ENCODE results near the gene RBPJ. TPM values are rescaled to one million over a fixed set of nuclear protein-coding genes. Genes with fewer than 3 reads are reported as not detected.
A peak's percentile ranks its signal among the peaks of the same experiment; 100 is the strongest.

Gene RBPJ
- total RNA-seq, 1 experiment from 2014 or later = 33.7 TPM

- ATAC-seq = no peak
- H3K27me3 ChIP-seq (ENCODE audit: control insufficient read depth, insufficient read depth, low read length) = no peaks in the 10 kb centered on the region
- TF ChIP-seq POLR2AphosphoS5 (IDR thresholded peaks at IDR 0.05; ENCODE audit: low read depth, low read length) (no peak), SIN3A (IDR thresholded peaks at IDR 0.05; ENCODE audit: borderline replicate concordance, insufficient read depth, low read depth, low read length) (no peak), CTCF (IDR thresholded peaks at IDR 0.05) (no peak), TCF7L2 (IDR thresholded peaks at IDR 0.05; ENCODE audit: low read depth, low read length) (no peak), REST (IDR thresholded peaks at IDR 0.05; ENCODE audit: insufficient read depth in 1 of 2, low read depth in 2 of 2, low read length in 1 of 2) (no peak)
- BruUV-seq (replicated peaks) = no TSS peak
- H3K36me3 ChIP-seq (ENCODE audit: control insufficient read depth, insufficient read depth, low read length) = no peaks in the 10 kb centered on the region
- DNase-seq (ENCODE audit: low read depth, low spot score) = no peak
- in situ Hi-C loops (cut with HindIII; ENCODE audit: low pct_unique_long_range_greater_than_20kb, low sequenced_read_pairs) = no loop called here
- intact Hi-C loops (cut with micrococcal nuclease; ENCODE audit: unreplicated experiment) = no loop called here
- POLR2A ChIA-PET = interaction anchor here (0.6 kb wide), 1 partner anchor 36 kb away, joined by 7 read pairs; no protein-coding TSS in a partner anchor
- CTCF ChIA-PET = interaction anchor here (0.5 to 0.7 kb wide), 3 partner anchors 378 to 470 kb away, joined by 3 to 4 read pairs (median 4); no protein-coding TSS in a partner anchor
- no peaks in the 10 kb centered on the region for H3K4me1 ChIP-seq (ENCODE audit: control insufficient read depth, insufficient read depth, low read length)
- H3K4me3 ChIP-seq (ENCODE audit: low read depth in 2 of 2, low read length in 2 of 2) = no peak overlapping the region
- H3K27ac ChIP-seq (ENCODE audit: low read length) = no peak overlapping the region
- H3K9me3 ChIP-seq (ENCODE audit: control insufficient read depth, insufficient read depth, low read depth, low read length) = no peaks in the 10 kb centered on the region
Observed at GRCh38 chr4:26458157-26458561, 137.3 kb downstream of the RBPJ start.

- peak; percentile 20 for DNase-seq (ENCODE audit: low read depth, low spot score)
- no peaks in the 10 kb centered on the region for H3K9me3 ChIP-seq (ENCODE audit: control insufficient read depth, insufficient read depth, low read depth, low read length)
- peak overlapping the region in 1 of 2 experiments; percentile 30; a peak in 1 of 4 replicates for H3K4me3 ChIP-seq (ENCODE audit: low read depth in 2 of 2, low read length in 2 of 2)
- no peak for TF ChIP-seq POLR2AphosphoS5 (IDR thresholded peaks at IDR 0.05; ENCODE audit: low read depth, low read length)
- TF ChIP-seq SIN3A (IDR thresholded peaks at IDR 0.05; ENCODE audit: borderline replicate concordance, insufficient read depth, low read depth, low read length) = no peak
- TF ChIP-seq TCF7L2 (IDR thresholded peaks at IDR 0.05; ENCODE audit: low read depth, low read length) = no peak
- peak; percentile 67 for TF ChIP-seq CTCF (IDR thresholded peaks at IDR 0.05)
- TF ChIP-seq REST (IDR thresholded peaks at IDR 0.05; ENCODE audit: insufficient read depth in 1 of 2, low read depth in 2 of 2, low read length in 1 of 2) = no peak
- no TSS peak for BruUV-seq (replicated peaks)
- ChIA-PET CTCF (no interaction called here), POLR2A (no interaction called here)
- H3K36me3 ChIP-seq (ENCODE audit: control insufficient read depth, insufficient read depth, low read length) = no peaks in the 10 kb centered on the region
- no peaks in the 10 kb centered on the region; the same call in 1 of the 2 replicates for H3K27me3 ChIP-seq (ENCODE audit: control insufficient read depth, insufficient read depth, low read length)
- H3K27ac ChIP-seq (ENCODE audit: low read length) = no peak overlapping the region
- intact Hi-C loops (cut with micrococcal nuclease; ENCODE audit: unreplicated experiment) = no loop called here
- H3K4me1 ChIP-seq (ENCODE audit: control insufficient read depth, insufficient read depth, low read length) = no peaks in the 10 kb centered on the region
- in situ Hi-C loops (cut with HindIII; ENCODE audit: low pct_unique_long_range_greater_than_20kb, low sequenced_read_pairs) = no loop called here
- no peak for ATAC-seq
Observed at GRCh38 chr4:26459054-26459755, 138.4 kb downstream of the RBPJ start.

Data from Panc1 (cell line).